Mesenchymal stem cell (in vitro differentiated cells and primary cell): ENCODE data around the gene CKAP5.
A peak's percentile ranks its signal among the peaks of the same experiment; 100 is the strongest.

Experiments
- DNase-seq: peaks from one replicate; pipeline ENCODE4 v3.0.0-alpha.2; 2013
- H2AFZ ChIP-seq: one replicate; pipeline ENCODE4 v1.6.1; 2013; ENCODE audit warnings: low read depth, mild to moderate bottlenecking, control low read depth, inconsistent platforms, low read length, moderate library complexity
- H2AK5ac ChIP-seq: 2 replicates; pipeline ENCODE4 v1.6.1; 2013; ENCODE audit warnings: low read length, moderate library complexity, mild to moderate bottlenecking, inconsistent platforms; ENCODE audit not compliant: severe bottlenecking
- H2BK120ac ChIP-seq: one replicate; pipeline ENCODE4 v1.6.1; 2013; ENCODE audit warnings: low read depth, mild to moderate bottlenecking, inconsistent platforms, low read length, moderate library complexity
- H2BK12ac ChIP-seq, 2 experiments: one replicate each; pipeline ENCODE4 v1.6.1; 2013; ENCODE audit warnings: inconsistent platforms in 2 of 2, low read length in 2 of 2, mild to moderate bottlenecking in 2 of 2, moderate library complexity in 2 of 2, control low read depth in 1 of 2
- H2BK15ac ChIP-seq: one replicate; pipeline ENCODE4 v1.6.1; 2013; ENCODE audit warnings: mild to moderate bottlenecking, low read depth, inconsistent platforms; ENCODE audit not compliant: poor library complexity, severe bottlenecking
- H2BK5ac ChIP-seq: 2 replicates; pipeline ENCODE4 v1.6.1; 2013; ENCODE audit warnings: low read depth, mild to moderate bottlenecking, low read length, control low read depth, inconsistent platforms; ENCODE audit not compliant: poor library complexity, severe bottlenecking
- H3K14ac ChIP-seq, 2 experiments: one replicate each; pipeline ENCODE4 v1.6.1; 2013; ENCODE audit warnings: inconsistent platforms in 2 of 2, low read length in 2 of 2, control low read depth in 1 of 2, mild to moderate bottlenecking in 1 of 2, moderate library complexity in 1 of 2
- H3K18ac ChIP-seq, 2 experiments: one replicate each; pipeline ENCODE4 v1.6.1; 2013; ENCODE audit warnings: inconsistent platforms in 2 of 2, low read length in 2 of 2, control low read depth in 1 of 2, low read depth in 1 of 2, mild to moderate bottlenecking in 1 of 2
- H3K23ac ChIP-seq, 2 experiments: one replicate each; pipeline ENCODE4 v1.6.1; 2013; ENCODE audit warnings: inconsistent platforms in 2 of 2, low read length in 2 of 2, mild to moderate bottlenecking in 2 of 2, moderate library complexity in 2 of 2, control low read depth in 1 of 2
- H3K27ac ChIP-seq: 2 replicates; pipeline ENCODE4 v1.5.1; 2013; ENCODE audit warnings: mild to moderate bottlenecking, moderate library complexity, low read length, control low read depth, inconsistent platforms; ENCODE audit not compliant: poor library complexity, severe bottlenecking
- H3K27me3 ChIP-seq, 2 experiments: 2 replicates each; pipeline versions ENCODE4 v1.6.1 to v1.7.0; 2013; ENCODE audit warnings: low read length in 2 of 2, mild to moderate bottlenecking in 2 of 2, moderate library complexity in 2 of 2, control low read depth in 1 of 2, inconsistent platforms in 1 of 2; ENCODE audit not compliant: control insufficient read depth in 1 of 2, insufficient read depth in 1 of 2
- H3K36me3 ChIP-seq, 2 experiments: 2 replicates each; pipeline versions ENCODE4 v1.6.1 to v1.7.0; 2013; ENCODE audit warnings: low read length in 2 of 2, control low read depth in 1 of 2, inconsistent platforms in 1 of 2, low read depth in 1 of 2, mild to moderate bottlenecking in 1 of 2; ENCODE audit not compliant: insufficient read depth in 2 of 2, control insufficient read depth in 1 of 2
- H3K4ac ChIP-seq, 2 experiments: one replicate each; pipeline ENCODE4 v1.6.1; 2013; ENCODE audit warnings: inconsistent platforms in 2 of 2, low read length in 2 of 2, mild to moderate bottlenecking in 2 of 2, moderate library complexity in 2 of 2, control low read depth in 1 of 2, low read depth in 1 of 2
- H3K4me1 ChIP-seq: 2 replicates; pipeline ENCODE4 v1.6.1; 2013; ENCODE audit warnings: low read depth, low read length, control low read depth; ENCODE audit not compliant: control insufficient read depth, insufficient read depth
- H3K4me2 ChIP-seq: 2 replicates; pipeline ENCODE4 v1.6.1; 2013; ENCODE audit warnings: low read length, mild to moderate bottlenecking, inconsistent platforms; ENCODE audit not compliant: poor library complexity, severe bottlenecking
- H3K4me3 ChIP-seq, 2 experiments: 2 replicates each; pipeline versions ENCODE4 v1.5.1 to v1.7.0; 2013; ENCODE audit warnings: low read length in 2 of 2, mild to moderate bottlenecking in 2 of 2, control low read depth in 1 of 2, low read depth in 1 of 2; ENCODE audit not compliant: insufficient read depth in 1 of 2
- H3K79me1 ChIP-seq: replicated peaks from 2 replicates; pipeline ENCODE4 v1.6.1; 2013; ENCODE audit warnings: mild to moderate bottlenecking, control low read depth, low read length, inconsistent platforms; ENCODE audit not compliant: poor library complexity, severe bottlenecking
- H3K9ac ChIP-seq: 2 replicates; pipeline ENCODE4 v1.7.0; 2013; ENCODE audit warnings: mild to moderate bottlenecking, low read length, moderate library complexity
- H3K9me3 ChIP-seq: 2 replicates; pipeline ENCODE4 v1.7.0; 2013; ENCODE audit warnings: mild to moderate bottlenecking, low read length; ENCODE audit not compliant: control insufficient read depth
- H4K8ac ChIP-seq: one replicate; pipeline ENCODE4 v1.6.1; 2013; ENCODE audit warnings: inconsistent platforms, mild to moderate bottlenecking, low read length, moderate library complexity
- H4K91ac ChIP-seq: one replicate; pipeline ENCODE4 v1.6.1; 2013; ENCODE audit warnings: mild to moderate bottlenecking, low read length, inconsistent platforms
- WGBS: methylation state at CpG from one replicate; pipeline ENCODE4 v1.1.7; 2013; ENCODE audit warnings: mixed read lengths; 5-methylcytosine and 5-hydroxymethylcytosine counted together

Gene CKAP5

DNA sequence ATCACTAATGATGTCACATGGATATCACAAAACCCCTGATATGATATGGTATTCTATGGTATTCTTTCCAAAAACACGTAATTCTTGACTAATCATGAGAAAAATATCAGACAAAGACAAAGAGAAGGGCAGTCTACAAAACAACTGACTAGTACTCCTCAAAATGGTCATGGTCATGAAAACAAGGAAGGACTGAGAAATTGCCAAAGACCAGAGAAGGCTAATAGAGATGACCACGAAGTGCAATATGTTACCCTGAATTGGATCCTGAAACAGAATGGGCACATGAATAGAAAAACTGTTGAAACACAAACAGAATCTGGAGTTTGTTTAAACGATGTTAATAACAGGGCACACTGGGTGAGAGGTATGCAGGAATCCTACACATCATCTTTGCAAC lies 10.2 kb downstream of the CKAP5 start:
- Histone ChIP-seq H4K91ac (no peak overlapping the region), H2AK5ac (no peak overlapping the region), H3K4me1 (peaks cover 1% of the 10 kb centered on the region), H3K4ac (no peak overlapping the region), H3K14ac (no peak overlapping the region), H3K4me2 (no peak overlapping the region), H3K79me1 (no peaks in the 10 kb centered on the region), H3K18ac (no peak overlapping the region), H3K27ac (no peak overlapping the region), H4K8ac (no peak overlapping the region), H2AFZ (no peak overlapping the region), H3K9me3 (no peaks in the 10 kb centered on the region), H3K9ac (no peak overlapping the region), H3K23ac (no peak overlapping the region), H2BK15ac (no peak overlapping the region), H3K36me3 (no peaks in the 10 kb centered on the region), H3K4me3 (no peak overlapping the region), H2BK120ac (no peak overlapping the region), H2BK12ac (no peak overlapping the region), H2BK5ac (no peak overlapping the region), H3K27me3 (no peaks in the 10 kb centered on the region)
- 14% methylated on average over 1 of the region's 3 CpGs for WGBS
- DNase-seq: no peak

DNA sequence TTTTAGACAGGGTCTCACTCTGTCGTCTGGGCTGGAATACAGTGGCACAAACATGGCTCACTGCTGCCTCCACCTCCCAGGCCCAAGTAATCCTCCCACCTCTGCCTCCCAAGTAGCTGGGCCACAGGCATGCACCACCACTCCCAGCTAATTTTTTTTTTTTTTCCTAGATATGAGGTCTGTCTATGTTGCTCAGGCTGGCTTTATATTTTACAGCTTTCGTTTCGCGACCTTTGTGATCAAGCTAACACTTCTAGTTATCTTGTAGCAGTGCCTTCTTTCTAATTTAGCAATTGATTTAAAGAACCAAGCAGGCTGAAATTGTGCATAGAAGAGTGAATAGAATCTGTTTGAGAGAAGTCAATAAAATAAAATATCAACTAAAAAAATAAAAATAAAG lies 11.3 kb downstream of the CKAP5 start:
- Histone ChIP-seq H3K27ac (no peak overlapping the region), H3K4ac (no peak overlapping the region), H3K4me1 (peaks cover 1% of the 10 kb centered on the region), H3K36me3 (no peaks in the 10 kb centered on the region), H2AK5ac (no peak overlapping the region), H3K9me3 (no peaks in the 10 kb centered on the region), H3K23ac (no peak overlapping the region), H3K14ac (no peak overlapping the region), H3K18ac (no peak overlapping the region), H3K9ac (no peak overlapping the region), H4K8ac (no peak overlapping the region), H2AFZ (no peak overlapping the region), H2BK5ac (no peak overlapping the region), H2BK120ac (no peak overlapping the region), H4K91ac (no peak overlapping the region), H3K79me1 (no peaks in the 10 kb centered on the region), H3K4me2 (no peak overlapping the region), H2BK12ac (no peak overlapping the region), H2BK15ac (no peak overlapping the region), H3K27me3 (no peaks in the 10 kb centered on the region), H3K4me3 (no peak overlapping the region)
- DNase-seq: no peak
- WGBS: 96% methylated on average over 4 of the region's 4 CpGs

DNA sequence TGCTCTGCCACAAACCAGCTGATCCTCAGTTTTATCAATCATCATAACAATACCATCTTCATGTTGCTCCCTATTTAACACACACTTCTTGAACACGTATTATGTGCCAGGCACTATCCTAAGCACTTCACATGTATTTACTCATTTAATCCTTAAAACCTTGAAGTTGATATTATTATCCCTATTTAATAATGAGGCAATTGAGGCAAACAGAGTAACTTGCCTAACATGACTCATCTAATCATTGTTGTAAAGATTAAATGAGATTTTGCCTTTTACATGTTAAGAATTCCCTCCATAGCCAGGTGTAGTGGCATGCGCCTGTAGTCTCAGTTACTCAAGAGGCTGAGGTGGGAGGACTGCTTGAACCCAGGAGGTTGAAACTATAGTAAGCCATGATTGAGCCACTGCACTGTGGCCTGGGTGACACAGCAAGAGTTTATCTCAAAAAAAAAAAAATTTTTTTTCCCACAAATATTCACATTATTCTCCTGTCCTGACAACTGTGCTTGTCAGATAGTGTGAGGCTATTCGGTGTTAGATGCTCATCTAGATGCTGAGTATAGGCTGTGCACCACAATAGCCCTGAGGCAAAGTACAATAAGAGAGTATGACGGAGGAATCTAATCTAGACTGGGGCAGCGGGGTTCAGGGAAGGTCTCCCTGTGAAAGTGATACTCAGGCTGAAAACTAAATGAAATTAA lies 13.4 kb downstream of the CKAP5 start:
- no peak overlapping the region for H3K4ac ChIP-seq
- no peak overlapping the region for H3K4me3 ChIP-seq
- H2AFZ ChIP-seq: no peak overlapping the region
- H4K91ac ChIP-seq: no peak overlapping the region
- no peak for DNase-seq
- no peak overlapping the region for H3K4me2 ChIP-seq
- H3K18ac ChIP-seq: no peak overlapping the region
- H3K9me3 ChIP-seq: no peaks in the 10 kb centered on the region
- no peak overlapping the region for H2BK15ac ChIP-seq
- H3K14ac ChIP-seq: no peak overlapping the region
- H2BK120ac ChIP-seq: no peak overlapping the region
- no peaks in the 10 kb centered on the region for H3K27me3 ChIP-seq
- no peak overlapping the region for H3K23ac ChIP-seq
- no peaks in the 10 kb centered on the region for H3K79me1 ChIP-seq
- no peaks in the 10 kb centered on the region for H3K36me3 ChIP-seq
- 96% methylated on average over 3 of the region's 5 CpGs for WGBS
- no peak overlapping the region for H2BK12ac ChIP-seq
- H4K8ac ChIP-seq: peak overlapping the region; percentile 33
- peaks cover 1% of the 10 kb centered on the region for H3K4me1 ChIP-seq
- peak overlapping the region; percentile 47 for H2AK5ac ChIP-seq
- H3K27ac ChIP-seq: no peak overlapping the region
- no peak overlapping the region for H2BK5ac ChIP-seq
- no peak overlapping the region for H3K9ac ChIP-seq

DNA sequence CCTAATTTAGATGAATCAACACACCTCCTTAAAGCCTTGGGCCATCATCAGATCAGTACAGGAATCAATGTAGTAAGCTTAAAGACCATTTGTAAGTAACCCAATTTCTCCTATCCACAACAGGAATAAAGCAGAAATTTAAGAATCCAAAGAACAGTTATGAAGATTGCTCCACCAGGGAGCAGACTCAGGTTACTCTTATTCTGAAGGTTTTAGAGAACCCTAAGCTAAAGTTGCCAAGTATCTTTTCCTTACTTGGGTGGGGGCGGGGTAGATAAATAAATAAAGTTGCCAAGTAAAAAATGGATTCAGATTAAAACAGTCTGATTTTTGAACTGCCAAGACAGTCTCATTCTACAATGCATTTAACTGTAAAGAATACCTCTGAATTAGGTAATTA lies 18.1 kb downstream of the CKAP5 start:
- Histone ChIP-seq H2BK120ac (no peak overlapping the region), H3K4ac (no peak overlapping the region), H2AK5ac (no peak overlapping the region), H4K8ac (no peak overlapping the region), H3K27ac (no peak overlapping the region), H2AFZ (no peak overlapping the region), H3K27me3 (no peaks in the 10 kb centered on the region), H2BK5ac (no peak overlapping the region), H3K14ac (no peak overlapping the region), H3K18ac (no peak overlapping the region), H3K4me3 (no peak overlapping the region), H3K9ac (peak overlapping the region; percentile 90), H3K36me3 (no peaks in the 10 kb centered on the region), H3K4me2 (no peak overlapping the region), H3K4me1 (no peaks in the 10 kb centered on the region), H2BK15ac (no peak overlapping the region), H2BK12ac (no peak overlapping the region), H4K91ac (no peak overlapping the region), H3K79me1 (no peaks in the 10 kb centered on the region), H3K9me3 (no peaks in the 10 kb centered on the region), H3K23ac (no peak overlapping the region)
- no CpG with 5 or more reads among the region's 1 CpG for WGBS
- no peak for DNase-seq
